HEK293T (cell line): ENCODE results near the gene SLC16A8.

Source experiments
- CTCF ChIA-PET: fragments of 350-600 bp; formaldehyde crosslinking; extraction: SDS; loops from one replicate; lab custom pipeline; 2021; ENCODE audit warnings: antibody characterized with exemption, inconsistent platforms; lab: Yijun Ruan, JAX
- POLR2A ChIA-PET: fragments of 350-600 bp; formaldehyde crosslinking; extraction: SDS; loops from one replicate; lab custom pipeline; 2020; ENCODE audit warnings: antibody characterized with exemption, inconsistent platforms; lab: Yijun Ruan, JAX
- DNase-seq: peaks from one replicate; pipeline ENCODE4 v3.0.0; 2012; ENCODE audit warnings: mixed read lengths; ENCODE audit errors: extremely low spot score
- ARNT ChIP-seq: fragments of 450-650 bp; IDR thresholded peaks from 2 replicates; pipeline ENCODE4 v1.6.1; 2017; ENCODE audit warnings: mild to moderate bottlenecking
- BHLHE40 ChIP-seq: fragments of 450-650 bp; IDR thresholded peaks from 2 replicates; pipeline ENCODE4 v1.6.1; 2016; ENCODE audit warnings: mild to moderate bottlenecking, moderate library complexity, borderline replicate concordance
- CTBP1 ChIP-seq: fragments of 450-650 bp; IDR thresholded peaks from 2 replicates; pipeline ENCODE4 v1.6.1; 2016; ENCODE audit warnings: borderline replicate concordance
- ELF4 ChIP-seq: fragments of 450-650 bp; IDR thresholded peaks from 2 replicates; pipeline ENCODE4 v1.6.1; 2017; ENCODE audit warnings: antibody characterized with exemption
- FOXA1 ChIP-seq: fragments of 450-650 bp; IDR thresholded peaks from 2 replicates; pipeline ENCODE4 v1.6.1; 2016; ENCODE audit warnings: mild to moderate bottlenecking
- FOXK2 ChIP-seq: fragments of 450-650 bp; IDR thresholded peaks from 2 replicates; pipeline ENCODE4 v1.6.1; 2016; ENCODE audit warnings: mild to moderate bottlenecking
- FOXM1 ChIP-seq: fragments of 450-650 bp; IDR thresholded peaks from 2 replicates; pipeline ENCODE4 v1.6.1; 2017; ENCODE audit warnings: mild to moderate bottlenecking, borderline replicate concordance
- HDGF ChIP-seq: fragments of 450-650 bp; IDR thresholded peaks from 2 replicates; pipeline ENCODE4 v1.6.1; 2017; ENCODE audit warnings: antibody characterized with exemption, borderline replicate concordance
- L3MBTL2 ChIP-seq: fragments of 450-650 bp; conservative IDR thresholded peaks from 2 replicates; pipeline ENCODE4 v1.6.1; 2016; ENCODE audit warnings: mild to moderate bottlenecking
- LEF1 ChIP-seq: fragments of 450-650 bp; IDR thresholded peaks from 2 replicates; pipeline ENCODE4 v1.6.1; 2017; ENCODE audit warnings: mild to moderate bottlenecking, borderline replicate concordance
- NFRKB ChIP-seq: fragments of 450-650 bp; IDR thresholded peaks from 2 replicates; pipeline ENCODE4 v1.6.1; 2016; ENCODE audit warnings: mild to moderate bottlenecking, moderate library complexity
- SP1 ChIP-seq: fragments of 450-650 bp; IDR thresholded peaks from 2 replicates; pipeline ENCODE4 v1.6.1; 2017
- SUZ12 ChIP-seq: fragments of 450-650 bp; IDR thresholded peaks from 2 replicates; pipeline ENCODE4 v1.6.1; 2016; ENCODE audit warnings: mild to moderate bottlenecking
- TARDBP ChIP-seq: fragments of 450-650 bp; IDR thresholded peaks from 2 replicates; pipeline ENCODE4 v1.6.1; 2016
- ZNF384 ChIP-seq: fragments of 450-650 bp; IDR thresholded peaks from 2 replicates; pipeline ENCODE4 v1.6.1; 2016
- TF ChIP-seq, protein P1 (sequence below): fragments of 450-650 bp; IDR thresholded peaks from 2 replicates; pipeline ENCODE4 v1.6.1; 2016

SLC16A8 gene

DNA sequence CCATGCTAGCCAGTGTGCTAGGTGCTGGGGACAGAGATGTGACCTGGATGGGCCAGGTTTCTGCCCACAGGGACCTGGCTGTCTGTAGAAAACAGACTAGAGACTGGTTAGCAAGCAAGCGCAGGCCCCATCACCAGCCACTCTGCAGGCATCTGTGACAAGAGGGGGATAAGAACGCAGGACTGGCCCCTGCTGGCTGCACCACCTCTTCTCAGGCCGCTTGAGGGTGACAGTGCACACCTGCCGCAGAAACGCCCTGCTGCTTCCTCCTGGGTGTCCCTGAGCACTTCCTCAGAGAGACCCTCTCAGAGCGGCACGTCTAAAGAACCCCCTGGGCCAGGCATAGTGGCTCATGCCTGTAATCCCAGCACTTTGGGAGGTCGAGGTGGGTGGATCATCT lies 32.7 kb downstream of the SLC16A8 start:
- no peak for TF ChIP-seq SP1
- ChIA-PET POLR2A (no interaction called here), CTCF (interaction anchor here (1.5 to 1.8 kb wide), 2 partner anchors 8 to 53 kb away, joined by 11 read pairs; no protein-coding TSS in a partner anchor)
- no peak for DNase-seq

DNA sequence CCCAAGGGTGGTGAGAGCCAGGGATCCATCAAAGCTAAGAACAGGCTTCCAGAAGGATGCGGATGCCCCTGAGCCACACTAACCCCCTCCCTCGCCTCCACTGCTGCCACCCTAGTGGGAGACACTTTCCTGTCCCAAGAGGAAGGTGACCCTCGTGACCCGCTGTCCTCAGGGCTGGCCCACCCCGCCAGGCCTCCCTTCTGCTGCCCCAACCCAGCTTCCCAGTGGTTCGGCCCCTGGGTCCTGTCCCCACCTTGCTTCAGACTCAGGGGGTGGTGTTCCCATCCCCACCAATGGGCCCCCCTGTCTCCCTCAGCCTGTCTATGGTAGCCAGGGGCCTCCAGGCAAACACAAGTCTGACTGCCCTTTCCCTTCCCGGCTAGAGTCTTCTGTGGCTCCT lies 33.3 kb downstream of the SLC16A8 start:
- ChIA-PET CTCF (no interaction called here), POLR2A (no interaction called here)
- TF ChIP-seq BHLHE40 (no peak), LEF1 (no peak), L3MBTL2 (no peak), ARNT (no peak), ZNF384 (no peak), SP1 (no peak), NFRKB (no peak), SUZ12 (no peak), HDGF (no peak), ELF4 (no peak), FOXM1 (no peak), CTBP1 (no peak), FOXA1 (no peak), TARDBP (no peak)
- TF ChIP-seq, protein P1, sequence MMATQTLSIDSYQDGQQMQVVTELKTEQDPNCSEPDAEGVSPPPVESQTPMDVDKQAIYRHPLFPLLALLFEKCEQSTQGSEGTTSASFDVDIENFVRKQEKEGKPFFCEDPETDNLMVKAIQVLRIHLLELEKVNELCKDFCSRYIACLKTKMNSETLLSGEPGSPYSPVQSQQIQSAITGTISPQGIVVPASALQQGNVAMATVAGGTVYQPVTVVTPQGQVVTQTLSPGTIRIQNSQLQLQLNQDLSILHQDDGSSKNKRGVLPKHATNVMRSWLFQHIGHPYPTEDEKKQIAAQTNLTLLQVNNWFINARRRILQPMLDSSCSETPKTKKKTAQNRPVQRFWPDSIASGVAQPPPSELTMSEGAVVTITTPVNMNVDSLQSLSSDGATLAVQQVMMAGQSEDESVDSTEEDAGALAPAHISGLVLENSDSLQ = no peak
- no peak for DNase-seq

DNA sequence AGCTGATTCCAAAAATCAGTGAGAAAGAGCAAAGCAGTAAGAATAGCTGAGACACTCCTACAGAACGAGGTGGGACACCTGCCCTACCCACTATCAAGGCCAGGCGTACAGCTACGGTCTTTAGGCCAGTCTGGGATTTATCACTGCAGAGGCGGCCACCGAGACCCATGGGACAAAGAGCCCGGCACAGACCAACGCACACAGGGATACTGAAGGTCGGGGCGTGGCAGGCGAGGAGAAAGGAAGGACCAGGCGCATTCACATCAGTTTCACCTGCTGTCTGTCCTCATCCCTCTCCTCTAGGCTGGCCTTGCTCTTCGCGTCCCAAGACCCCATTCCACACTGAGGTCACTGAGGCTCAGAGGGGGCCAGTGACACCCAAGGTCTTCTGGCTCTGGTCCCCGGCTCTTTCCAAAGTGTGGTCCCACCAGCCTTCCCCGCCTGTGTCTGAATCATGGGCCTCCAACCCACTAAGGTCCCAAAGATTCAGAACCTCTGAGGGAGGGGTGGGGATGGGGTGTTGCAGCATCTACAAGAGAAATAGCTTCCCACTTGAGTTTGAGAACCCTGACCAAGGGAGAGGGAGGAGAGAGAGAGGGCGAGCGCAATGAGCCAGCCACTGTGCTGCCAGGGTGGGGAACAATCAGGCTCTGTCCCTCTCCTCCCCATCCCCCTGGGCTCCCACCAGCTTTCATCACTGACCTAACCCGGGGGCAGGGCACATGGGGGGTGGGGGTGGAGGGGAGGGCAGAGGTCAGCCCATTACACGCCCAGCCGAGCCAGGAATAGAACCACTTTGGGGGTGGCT lies 34.0 kb downstream of the SLC16A8 start:
- ChIA-PET POLR2A (no interaction called here), CTCF (no interaction called here)
- no peak for DNase-seq
- TF ChIP-seq, protein P1 = no peak
- TF ChIP-seq FOXA1 (no peak), TARDBP (no peak), L3MBTL2 (no peak), HDGF (no peak), SUZ12 (no peak), FOXK2 (no peak), ARNT (no peak), NFRKB (no peak), ZNF384 (no peak), FOXM1 (no peak), CTBP1 (no peak), ELF4 (no peak), SP1 (no peak), LEF1 (no peak), BHLHE40 (no peak)

DNA sequence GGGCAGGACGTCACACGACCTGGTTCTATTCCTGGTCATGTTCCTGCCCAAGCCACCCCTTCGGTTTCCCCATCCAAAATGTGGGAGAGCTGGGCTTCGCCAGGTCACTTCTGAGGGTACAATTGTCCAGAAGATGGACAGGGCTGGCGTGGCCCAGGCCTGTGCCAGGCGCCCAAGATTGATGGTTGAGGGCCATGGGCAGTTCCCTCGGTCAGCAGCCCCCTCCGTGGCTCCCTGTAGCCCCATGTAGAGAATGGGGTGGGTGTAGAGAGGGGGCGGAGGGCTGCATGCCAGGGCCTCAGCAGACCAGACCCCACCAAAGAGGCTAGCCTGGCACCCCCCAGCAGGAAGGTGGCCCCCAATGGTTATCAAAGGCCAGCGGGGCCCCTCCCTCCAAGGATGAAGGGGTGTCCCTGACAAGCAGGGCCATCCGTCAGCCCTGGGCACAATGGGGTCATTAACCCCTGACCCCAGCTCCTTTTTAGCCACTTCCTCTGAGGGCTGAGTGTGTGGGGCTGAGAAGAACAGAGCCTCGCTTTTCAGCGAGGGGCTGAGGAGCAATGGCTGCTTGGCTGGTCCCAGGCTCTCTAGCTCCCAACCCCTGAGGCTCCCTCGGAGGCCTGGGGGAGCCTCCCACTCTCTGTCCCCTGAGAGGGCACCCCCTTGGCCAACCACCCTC lies 37.8 kb downstream of the SLC16A8 start:
- ChIA-PET CTCF (no interaction called here), POLR2A (no interaction called here)

More for the DNA sequence above, 37.8 kb downstream of the SLC16A8 start:
- TF ChIP-seq TARDBP (no peak), SP1 (no peak), SUZ12 (no peak), CTBP1 (no peak), HDGF (no peak), ARNT (no peak), L3MBTL2 (no peak), ELF4 (no peak), NFRKB (no peak), ZNF384 (no peak), LEF1 (no peak), BHLHE40 (no peak), FOXA1 (no peak), FOXM1 (no peak), FOXK2 (no peak)
- TF ChIP-seq, protein P1 = no peak
- no peak for DNase-seq
